Stomach (tissue), 9 donors: ENCODE results near the gene GRAMD4. TPM values are rescaled to one million over a fixed set of nuclear protein-coding genes. Genes with fewer than 3 reads are reported as not detected.

ENCODE experiments used
- DNase-seq, 2 donors: peaks; one replicate each; pipeline versions ENCODE4 v3.0.0 to v3.0.0-alpha.2; 2013 to 2019
- H3K27ac ChIP-seq, 5 donors: fragments of 200-600 bp in 4 of 5; sonication (generic) in 4 of 5; one replicate each; pipeline ENCODE4 v1.5.1; 2013 to 2019; ENCODE audit warnings: mild to moderate bottlenecking in 1 of 5, moderate library complexity in 1 of 5
- H3K27me3 ChIP-seq, 3 donors: fragments of 200-600 bp; sonication (generic); one replicate each; pipeline ENCODE4 v1.5.1; 2017 to 2019; ENCODE audit warnings: mixed run types in 1 of 3
- H3K36me3 ChIP-seq, 4 donors: fragments of 200-600 bp; sonication (generic); 1 replicate in 3 of 4; 2 replicates in 1 of 4; pipeline ENCODE4 v1.5.1; 2016 to 2019
- H3K4me1 ChIP-seq, 4 donors: fragments of 200-600 bp; sonication (generic); one replicate each; pipeline ENCODE4 v1.5.1; 2016 to 2019
- H3K4me3 ChIP-seq, 4 donors: fragments of 200-600 bp; sonication (generic) in 3 of 4; one replicate each; pipeline ENCODE4 v1.5.1; 2016 to 2019; ENCODE audit warnings: mild to moderate bottlenecking in 1 of 4
- H3K9me3 ChIP-seq, 4 donors: fragments of 200-600 bp; sonication (generic); one replicate each; pipeline ENCODE4 v1.5.1; 2016 to 2019
- CTCF ChIP-seq, 7 experiments: fragments of 450-650 bp in 4 of 7; fragments of 200-600 bp in 3 of 7; sonication (generic) in 3 of 7; IDR thresholded peaks; one replicate each; pipeline ENCODE4 v1.5.1; 2016 to 2019; ENCODE audit warnings: antibody characterized with exemption in 7 of 7, control low read depth in 2 of 7, mild to moderate bottlenecking in 1 of 7
- EP300 ChIP-seq: sonication (generic); formaldehyde crosslinking; IDR thresholded peaks from one replicate; pipeline ENCODE4 v1.6.1; 2017; ENCODE audit warnings: antibody characterized with exemption
- POLR2A ChIP-seq, 4 donors: fragments of 450-650 bp; IDR thresholded peaks; one replicate each; pipeline ENCODE4 v1.6.1; 2016; ENCODE audit warnings: antibody characterized with exemption in 4 of 4, control low read depth in 2 of 4, mild to moderate bottlenecking in 1 of 4, moderate library complexity in 1 of 4
- POLR2AphosphoS5 ChIP-seq, 3 donors: sonication (generic); formaldehyde crosslinking; IDR thresholded peaks; one replicate each; pipeline ENCODE4 v1.6.1; 2016; ENCODE audit warnings: antibody characterized with exemption in 3 of 3
- WGBS, 5 donors: extraction: QIAGEN DNeasy Blood & Tissue Kit in 3 of 5; methylation state at CpG; one replicate each; pipeline versions ENCODE4 v1.1.5 to v1.1.7; 2013 to 2018; 5-methylcytosine and 5-hydroxymethylcytosine counted together
- intact Hi-C: fragments of 100-400 bp; cut with DNase I; formaldehyde crosslinking; loops from one replicate; pipeline ENCODE4 v1.15.1; 2023; ENCODE audit warnings: low total_unique reads
- polyA plus RNA-seq, 3 donors: library from polyadenylated mRNA; stranded (reverse); fragments of 200-250 nt; gene quantifications; one replicate each; pipeline ENCODE4 v1.2.3, GENCODE V29; 2013
- total RNA-seq, 5 donors: library from RNA; depleted of rRNA; stranded (reverse); fragments of >200 nt; gene quantifications; one replicate each; pipeline versions ENCODE4 v1.1.0 to v1.2.3, GENCODE V29; 2014 to 2016
- donor health status: healthy with polysubstance abuse.
- donor health status: Bipolar disorder and iron deficiency.
- donor health status: healthy.

Gene GRAMD4
- total and polyA plus RNA-seq, 8 donors: 7.4 to 452 (median 21.0) TPM

GRCh38 chr22:46612904-46613605 is 7.1 kb upstream of the GRAMD4 start:
- Histone ChIP-seq H3K27ac (peak overlapping the region in 4 of 5 donors; percentile 47 to 71 (median 56)), H3K9me3 (no peaks in the 10 kb centered on the region), H3K4me1 (peaks cover 52 to 74% (median 67%) of the 10 kb centered on the region in 4 donors), H3K36me3 (no peaks in the 10 kb centered on the region), H3K27me3 (no peaks in the 10 kb centered on the region), H3K4me3 (peak overlapping the region in 3 of 4 donors; percentile 4 to 24 (median 14))
- intact Hi-C loops: no loop called here
- TF ChIP-seq POLR2AphosphoS5 (IDR thresholded peaks at IDR 0.05) (no peak), POLR2A (IDR thresholded peaks at IDR 0.05) (no peak), CTCF (IDR thresholded peaks at IDR 0.05) (no peak), EP300 (no peak)
- peak in 1 of 2 donors; percentile 55 for DNase-seq
- WGBS, 5 donors: 40 to 46% (median 43%) methylated on average over 20 to 23 of the region's 23 CpGs

- Histone ChIP-seq H3K27me3 (no peaks in the 10 kb centered on the region), H3K9me3 (no peaks in the 10 kb centered on the region), H3K4me1 (peaks cover 52 to 74% (median 67%) of the 10 kb centered on the region in 4 donors), H3K27ac (peak overlapping the region in 4 of 5 donors; percentile 47 to 71 (median 56)), H3K4me3 (peak overlapping the region in 3 of 4 donors; percentile 14 to 27 (median 24)), H3K36me3 (no peaks in the 10 kb centered on the region)
- WGBS, 5 donors: 56 to 71% (median 65%) methylated on average over 13 of the region's 13 CpGs
- intact Hi-C loops: no loop called here
- DNase-seq: peak in 1 of 2 donors; percentile 60
- TF ChIP-seq POLR2AphosphoS5 (IDR thresholded peaks at IDR 0.05): no peak
- no peak for TF ChIP-seq CTCF (IDR thresholded peaks at IDR 0.05)
- TF ChIP-seq POLR2A (IDR thresholded peaks at IDR 0.05): no peak
- no peak for TF ChIP-seq EP300
Measured at GRCh38 chr22:46613606-46614021, 6.6 kb upstream of the GRAMD4 start.

GRCh38 chr22:46614025-46614931 is 5.9 kb upstream of the GRAMD4 start:
- Histone ChIP-seq H3K4me1 (peaks cover 54 to 75% (median 69%) of the 10 kb centered on the region in 4 donors), H3K9me3 (no peaks in the 10 kb centered on the region), H3K4me3 (peak overlapping the region in 3 of 4 donors; percentile 14 to 27 (median 24)), H3K27ac (peak overlapping the region in 2 of 5 donors; percentile 47 to 71), H3K27me3 (no peaks in the 10 kb centered on the region), H3K36me3 (no peaks in the 10 kb centered on the region)
- WGBS, 5 donors: 69 to 75% (median 71%) methylated on average over 31 of the region's 31 CpGs
- TF ChIP-seq POLR2A (IDR thresholded peaks at IDR 0.05) (no peak), CTCF (IDR thresholded peaks at IDR 0.05) (no peak), POLR2AphosphoS5 (IDR thresholded peaks at IDR 0.05) (no peak), EP300 (no peak)
- DNase-seq: peak in 1 of 2 donors; percentile 64
- intact Hi-C loops: no loop called here
